ENCODE data around the gene TBC1D2B.

DNA sequence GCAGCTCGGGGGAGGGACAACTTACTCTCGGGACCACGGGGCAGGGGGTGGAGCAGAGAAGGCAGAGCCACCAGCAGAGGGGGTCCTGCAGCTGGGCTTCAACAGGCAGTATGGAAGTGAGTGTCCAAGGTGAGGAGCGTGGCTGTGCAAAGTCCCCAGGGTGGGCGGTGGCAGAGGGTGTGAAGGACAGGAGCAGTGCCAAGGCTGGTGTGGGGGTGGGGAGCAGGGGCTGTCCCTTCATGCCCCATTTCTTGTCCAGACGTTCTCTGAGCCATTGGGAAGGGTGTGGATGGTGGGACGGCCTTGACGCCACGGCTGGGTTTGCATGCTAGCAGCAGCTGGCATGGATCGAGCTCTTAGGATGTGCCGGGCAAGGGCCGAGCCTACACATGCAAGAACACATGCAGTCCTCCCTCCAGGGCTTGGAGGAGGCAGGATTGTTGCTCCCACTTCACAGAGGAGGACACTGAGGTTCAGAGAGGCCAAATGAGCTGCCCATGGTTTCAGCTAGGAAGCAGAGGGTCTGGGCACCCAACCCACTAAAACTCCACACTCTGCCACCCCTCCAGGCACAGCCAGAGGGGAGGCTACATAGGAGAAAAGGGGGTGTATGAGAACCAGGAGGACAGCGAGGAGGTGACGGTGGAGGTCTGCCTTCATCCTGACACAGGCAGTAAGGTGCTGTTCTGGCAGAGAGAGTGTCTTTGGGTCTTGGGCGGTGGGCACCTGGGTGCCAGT lies 93.6 kb downstream of the TBC1D2B start:
- TF ChIP-seq, protein P1, sequence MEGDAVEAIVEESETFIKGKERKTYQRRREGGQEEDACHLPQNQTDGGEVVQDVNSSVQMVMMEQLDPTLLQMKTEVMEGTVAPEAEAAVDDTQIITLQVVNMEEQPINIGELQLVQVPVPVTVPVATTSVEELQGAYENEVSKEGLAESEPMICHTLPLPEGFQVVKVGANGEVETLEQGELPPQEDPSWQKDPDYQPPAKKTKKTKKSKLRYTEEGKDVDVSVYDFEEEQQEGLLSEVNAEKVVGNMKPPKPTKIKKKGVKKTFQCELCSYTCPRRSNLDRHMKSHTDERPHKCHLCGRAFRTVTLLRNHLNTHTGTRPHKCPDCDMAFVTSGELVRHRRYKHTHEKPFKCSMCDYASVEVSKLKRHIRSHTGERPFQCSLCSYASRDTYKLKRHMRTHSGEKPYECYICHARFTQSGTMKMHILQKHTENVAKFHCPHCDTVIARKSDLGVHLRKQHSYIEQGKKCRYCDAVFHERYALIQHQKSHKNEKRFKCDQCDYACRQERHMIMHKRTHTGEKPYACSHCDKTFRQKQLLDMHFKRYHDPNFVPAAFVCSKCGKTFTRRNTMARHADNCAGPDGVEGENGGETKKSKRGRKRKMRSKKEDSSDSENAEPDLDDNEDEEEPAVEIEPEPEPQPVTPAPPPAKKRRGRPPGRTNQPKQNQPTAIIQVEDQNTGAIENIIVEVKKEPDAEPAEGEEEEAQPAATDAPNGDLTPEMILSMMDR (conservative IDR thresholded peaks at IDR 0.05), result no peak
- TF ChIP-seq ZFX (IDR thresholded peaks at IDR 0.05), result no peak
